ENCODE data around the gene ZNF527. TPM values are rescaled to one million over a fixed set of nuclear protein-coding genes. Genes with fewer than 3 reads are reported as not detected.

The ZNF527 gene
- total RNA-seq, 2 donors from 2014 or later: 2.4 to 3.0 TPM

GRCh38 chr19:37412700-37413099 is 41.8 kb downstream of the ZNF527 start:
- TF ChIP-seq CTCF (IDR thresholded peaks at IDR 0.05): no peak
- intact Hi-C loops (cut with DNase I): no loop called here
- no peaks in the 10 kb centered on the region for H3K4me1 ChIP-seq
- no peaks in the 10 kb centered on the region for H3K27me3 ChIP-seq
- no peak for DNase-seq
- H3K9ac ChIP-seq (ENCODE audit: low read depth in 2 of 2, low read length in 2 of 2): no peak overlapping the region
- H3K27ac ChIP-seq: no peak overlapping the region
- no peak overlapping the region for H3K4me3 ChIP-seq
- no peaks in the 10 kb centered on the region for H3K36me3 ChIP-seq
- peaks cover 13% of the 10 kb centered on the region for H3K9me3 ChIP-seq

DNA sequence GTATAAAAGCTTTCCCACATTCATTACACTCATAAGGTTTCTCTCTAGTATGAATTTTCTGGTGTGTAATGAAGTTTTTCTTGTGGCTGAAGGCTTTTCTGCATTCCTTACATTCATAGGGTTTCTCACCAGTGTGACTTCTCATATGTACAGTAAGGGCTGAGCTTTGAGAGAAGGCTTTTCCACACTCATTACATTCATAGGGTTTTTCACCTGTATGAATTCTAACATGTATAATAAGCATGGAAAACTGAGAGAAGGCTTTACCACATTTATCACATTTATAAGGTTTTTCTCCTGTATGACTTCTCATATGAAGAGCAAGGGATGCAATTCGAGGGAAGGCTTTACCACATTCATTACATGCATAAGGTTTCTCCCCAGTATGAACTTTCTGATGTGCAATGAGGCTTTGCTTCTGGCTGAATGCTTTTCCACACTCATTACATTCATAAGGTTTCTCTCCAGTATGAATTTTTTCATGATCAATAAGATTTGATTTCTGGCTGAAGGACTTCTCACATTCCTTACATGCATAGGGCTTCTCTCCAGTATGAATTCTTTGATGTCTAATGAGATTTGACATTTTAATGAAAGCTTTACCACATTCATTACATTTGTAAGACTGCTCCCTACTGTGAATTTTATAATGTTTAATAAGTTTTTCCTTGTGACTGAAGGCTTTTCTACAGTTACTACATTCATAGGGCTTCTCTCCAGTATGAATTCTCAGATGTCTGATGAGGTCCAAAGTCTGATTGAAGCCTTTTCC is 42.6 kb downstream of the ZNF527 start:
- Histone ChIP-seq H3K36me3 (no peaks in the 10 kb centered on the region), H3K4me1 (no peaks in the 10 kb centered on the region), H3K27me3 (no peaks in the 10 kb centered on the region), H3K9ac (ENCODE audit: low read depth in 2 of 2, low read length in 2 of 2) (no peak overlapping the region), H3K4me3 (no peak overlapping the region), H3K27ac (no peak overlapping the region), H3K9me3 (peaks cover 13% of the 10 kb centered on the region)
- intact Hi-C loops (cut with DNase I): no loop called here
- no peak for DNase-seq
- TF ChIP-seq CTCF (IDR thresholded peaks at IDR 0.05): no peak

Other genes with a start within 250 kb of the ZNF527 start
- gene ZNF585A, start 198.4 kb upstream of the ZNF527 start, total RNA-seq: 10 to 100 TPM in 1 of 2 donors, 1 to 10 TPM in 1; 8.4 to 10.2 TPM
- gene ZNF585B, start 160.6 kb upstream of the ZNF527 start, total RNA-seq: 10 to 100 TPM; 10.7 to 15.3 TPM
- 1 to 10 TPM; 5.9 to 7.5 TPM for gene ZNF383, start 152.9 kb upstream of the ZNF527 start, total RNA-seq
- gene ZNF569, start 96.3 kb downstream of the ZNF527 start, total RNA-seq: 1 to 10 TPM; 1.1 to 1.4 TPM
- gene ZNF570, start 98.3 kb downstream of the ZNF527 start, total RNA-seq: 1 to 10 TPM; 1.7 to 3.0 TPM
- gene ZNF793, start 135.8 kb downstream of the ZNF527 start, total RNA-seq: 1 to 10 TPM; 1.6 to 2.9 TPM
- 1 to 10 TPM; 3.2 to 3.8 TPM for gene ZNF571, start 223.7 kb downstream of the ZNF527 start, total RNA-seq
- gene ZNF540, start 223.8 kb downstream of the ZNF527 start, total RNA-seq: 1 to 10 TPM in 1 of 2 donors, under 1 TPM in 1; 0.49 to 1.2 TPM